Daoy (cell line): ENCODE results near the gene TSHZ1. TPM values are rescaled to one million over a fixed set of nuclear protein-coding genes. Genes with fewer than 3 reads are reported as not detected.

Experiments used
- DNase-seq: peaks from one replicate; pipeline ENCODE4 v3.0.0-alpha.2; 2015; ENCODE audit warnings: low read depth
- total RNA-seq: library from RNA; depleted of rRNA; stranded (reverse); fragments of >200 nt; shearing (Covaris generic); gene quantifications from 2 replicates; pipeline ENCODE4 v1.2.3, GENCODE V29; 2014

Gene TSHZ1
- total RNA-seq, 1 experiment from 2014 or later: 6.4 TPM

DNA sequence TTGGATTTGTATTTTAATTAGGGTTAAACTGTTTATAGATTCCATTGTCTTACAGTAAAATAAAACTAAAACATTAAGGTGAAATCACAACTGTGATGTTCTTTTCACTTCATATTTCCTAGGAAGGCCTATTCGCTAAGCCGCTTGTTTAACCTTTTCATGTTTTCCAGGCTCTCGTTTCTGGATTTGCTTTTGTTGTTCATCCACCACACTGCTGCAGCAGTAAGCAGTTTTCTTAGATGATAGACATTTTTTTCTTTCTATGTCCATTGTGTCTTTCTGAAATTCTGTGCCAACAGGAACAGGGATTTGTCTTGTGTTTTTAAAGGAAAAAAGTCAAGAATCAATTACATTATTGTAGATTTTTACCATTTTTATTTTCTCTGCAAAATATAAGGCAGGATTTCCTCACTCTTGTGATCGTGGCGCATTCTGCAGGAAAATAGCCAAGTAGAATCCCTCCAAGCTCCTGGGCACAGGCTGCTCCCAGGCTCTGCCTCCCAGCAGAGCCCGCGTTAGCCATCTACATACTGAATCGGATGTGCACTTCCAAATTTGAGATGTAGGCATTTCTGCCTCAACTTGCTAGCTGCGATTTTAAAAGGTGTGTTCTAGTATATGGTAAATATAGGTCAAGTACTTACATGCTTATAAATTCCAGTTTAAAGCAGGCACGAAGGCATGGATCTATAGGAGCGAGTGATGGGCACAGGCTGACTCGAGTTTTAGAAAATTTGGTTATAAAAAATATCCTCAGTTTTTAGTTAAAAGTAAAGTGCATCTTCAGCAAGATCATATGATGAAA, 10.2 kb downstream of the TSHZ1 start:
- DNase-seq: no peak

GRCh38 chr18:75221397-75221796, 10.8 kb downstream of the TSHZ1 start:
- no peak for DNase-seq

DNA sequence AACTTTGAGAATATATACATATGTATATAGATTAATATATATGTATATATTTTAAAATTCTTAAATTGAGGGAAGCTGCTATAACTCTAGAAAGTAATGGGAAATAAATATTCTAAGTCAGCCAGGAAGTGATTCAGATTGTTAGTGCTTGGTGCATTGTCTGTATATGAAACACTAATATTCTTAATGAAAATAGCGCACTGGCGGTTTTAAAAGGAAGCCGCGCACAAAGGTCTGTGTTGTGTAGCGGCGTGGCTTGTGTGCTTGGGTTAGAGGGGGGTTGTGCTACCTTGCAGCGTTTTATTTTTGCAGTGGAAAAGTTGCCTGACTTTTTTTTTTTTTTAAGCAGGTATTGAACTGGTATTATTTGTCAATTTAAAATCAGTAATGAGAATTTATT, 11.3 kb downstream of the TSHZ1 start:
- no peak for DNase-seq

GRCh38 chr18:75222407-75222806, 11.8 kb downstream of the TSHZ1 start:
- DNase-seq: no peak

GRCh38 chr18:75223687-75224347, 13.2 kb downstream of the TSHZ1 start:
- DNase-seq: no peak

DNA sequence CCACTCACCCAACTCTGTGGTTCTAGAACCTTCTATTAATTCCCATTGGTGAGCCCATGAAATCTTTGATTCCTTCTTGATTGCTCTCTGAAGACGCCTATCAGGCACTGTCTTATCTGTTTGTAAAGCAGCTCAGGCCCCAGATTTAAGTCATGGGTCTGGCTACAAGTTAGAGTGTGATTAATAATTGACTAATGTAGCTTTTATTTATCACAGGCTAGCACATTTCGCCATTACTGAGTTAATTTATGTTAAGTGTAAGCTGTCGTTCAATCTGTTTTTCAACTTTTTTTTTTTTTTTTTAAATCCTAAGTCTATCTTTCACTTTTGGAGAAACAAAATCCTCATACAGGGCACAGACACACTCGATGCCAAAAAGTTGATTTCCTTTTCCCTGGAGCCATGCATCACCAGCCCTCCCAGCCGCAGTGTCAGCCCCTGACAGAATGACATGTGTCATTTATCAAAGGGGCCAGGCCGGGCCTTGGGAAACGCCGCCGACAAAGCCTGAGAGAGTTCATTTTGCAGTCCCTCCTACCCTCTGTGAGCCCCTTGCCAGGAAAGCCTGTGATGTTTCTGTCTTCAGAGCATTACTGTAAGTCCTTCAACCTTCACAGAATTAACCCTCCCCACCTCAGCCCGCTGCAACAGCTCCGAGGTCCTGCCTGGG, 15.8 kb downstream of the TSHZ1 start:
- no peak for DNase-seq

- no peak for DNase-seq
Measured at GRCh38 chr18:75226956-75227316, 16.3 kb downstream of the TSHZ1 start.

DNA sequence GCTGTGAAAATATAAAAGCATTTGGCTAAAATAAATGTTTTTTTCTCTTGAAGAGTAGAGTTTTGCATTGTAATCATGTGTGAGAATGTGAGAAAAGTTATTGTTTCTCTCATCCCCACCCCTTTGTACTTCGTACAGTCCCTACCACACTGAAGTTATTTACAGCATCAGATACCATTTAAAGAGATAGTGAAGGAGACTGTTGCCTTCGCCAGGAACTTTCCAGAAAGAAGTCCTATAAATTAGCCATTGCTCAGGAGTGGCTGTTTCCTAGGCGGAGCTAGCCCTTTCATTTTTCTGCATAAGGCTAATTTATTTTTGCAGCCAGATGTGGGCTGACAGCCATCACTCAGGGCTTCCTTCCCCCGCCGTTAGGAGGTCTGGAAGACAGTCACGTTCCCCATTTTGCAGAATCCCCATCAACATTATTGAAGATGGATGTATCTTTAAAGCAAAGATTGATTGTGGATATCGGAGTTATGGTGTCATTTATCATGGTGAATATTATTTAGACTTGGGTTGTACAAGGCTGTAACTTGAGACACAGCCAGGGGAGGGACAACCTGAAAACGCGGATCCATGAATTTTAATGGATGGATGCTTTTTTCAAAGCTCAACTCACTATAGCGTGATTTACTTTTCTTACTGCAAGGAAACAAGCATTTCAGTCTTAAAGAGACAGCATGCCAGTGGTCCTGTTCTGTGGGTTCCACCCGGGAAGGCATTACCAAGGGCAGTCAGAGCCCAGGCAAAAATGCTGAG, 17.1 kb downstream of the TSHZ1 start:
- DNase-seq: no peak

- no peak for DNase-seq
Measured at GRCh38 chr18:75228967-75229366, 18.4 kb downstream of the TSHZ1 start.

DNA sequence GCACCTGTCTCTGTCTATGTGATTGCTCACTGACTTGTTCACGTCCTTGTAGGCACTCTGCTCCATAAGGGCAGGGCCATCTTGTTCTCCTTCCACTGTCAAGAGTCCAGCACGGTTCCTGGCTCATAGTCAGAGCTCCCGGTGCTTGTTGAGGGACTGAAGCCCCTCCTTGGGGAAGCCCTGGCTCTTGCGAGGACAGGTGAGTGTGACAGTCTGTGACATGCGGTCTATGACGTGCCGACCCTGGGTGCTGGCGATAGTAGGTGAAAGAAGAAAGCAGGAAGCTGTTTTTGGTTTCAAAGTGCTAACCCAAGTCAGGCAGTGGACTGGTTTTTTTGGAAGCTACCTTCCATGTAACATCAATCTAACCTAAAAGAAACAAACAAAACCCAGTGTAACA, 18.8 kb downstream of the TSHZ1 start:
- no peak for DNase-seq

DNA sequence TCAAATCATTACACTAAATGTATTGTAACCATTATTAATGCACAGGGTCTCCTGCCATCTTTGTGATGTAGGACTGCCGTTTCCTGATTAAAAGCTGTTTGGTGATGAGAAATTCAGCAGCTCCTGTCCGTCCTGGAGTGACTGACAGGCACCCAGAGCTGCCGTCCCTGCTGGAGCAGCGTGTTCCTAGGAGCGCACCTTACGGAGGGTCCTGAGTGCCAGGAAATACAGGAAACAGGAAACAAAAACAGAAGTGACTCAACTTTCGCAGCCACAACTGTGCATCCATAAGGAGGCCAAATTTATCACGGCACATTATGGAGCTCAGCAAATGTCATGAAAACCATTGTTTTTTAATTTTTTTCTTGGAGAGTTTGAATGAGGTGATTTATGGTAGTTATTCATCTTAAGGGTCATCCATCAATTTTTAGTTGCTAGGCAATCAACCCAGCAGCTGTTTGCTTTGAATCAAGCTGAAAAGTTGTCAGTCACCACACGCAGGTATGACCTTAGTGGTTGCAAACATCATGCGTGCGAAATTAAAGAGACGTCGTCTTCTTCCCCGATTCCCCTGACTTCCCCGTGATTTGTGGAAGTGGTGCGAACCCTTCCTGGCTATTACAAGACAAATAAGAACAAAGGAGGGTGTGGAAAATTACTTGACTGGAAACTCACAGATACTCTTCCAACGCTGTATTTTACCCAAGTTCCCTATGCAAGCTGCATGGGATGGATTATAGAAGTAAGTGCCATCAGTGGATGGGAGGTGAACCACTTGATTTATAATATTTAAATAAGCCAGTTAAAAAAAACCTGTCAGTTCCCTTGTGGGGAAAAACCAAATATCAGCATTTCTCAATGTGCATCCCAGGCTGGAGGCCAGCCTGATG, 19.8 kb downstream of the TSHZ1 start:
- DNase-seq: peak; percentile 22

DNA sequence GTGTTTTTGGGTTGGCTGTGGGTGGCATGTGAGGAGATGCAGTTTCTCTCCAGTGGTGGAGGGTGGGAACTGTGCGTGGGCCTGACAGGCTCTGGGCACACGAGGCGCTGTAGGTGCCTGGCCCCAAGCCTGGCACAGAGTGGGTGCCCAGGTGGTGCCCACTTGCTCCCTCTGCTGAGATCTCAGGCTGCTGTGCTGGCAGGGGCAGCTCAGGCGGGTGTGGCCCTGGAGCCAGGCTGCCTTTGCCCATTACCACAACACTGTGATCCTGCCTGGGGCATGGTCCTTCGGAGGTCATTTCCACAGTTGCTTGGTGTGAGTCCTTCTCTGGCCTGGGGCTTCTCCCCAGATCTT, 20.4 kb downstream of the TSHZ1 start:
- DNase-seq: no peak

- DNase-seq: no peak
Measured at GRCh38 chr18:75234901-75235300, 24.3 kb downstream of the TSHZ1 start.

GRCh38 chr18:75235896-75236295, 25.3 kb downstream of the TSHZ1 start:
- DNase-seq: no peak

GRCh38 chr18:75238100-75238499, 27.5 kb downstream of the TSHZ1 start:
- no peak for DNase-seq

- DNase-seq: no peak
Measured at GRCh38 chr18:75238786-75239185, 28.2 kb downstream of the TSHZ1 start.

DNA sequence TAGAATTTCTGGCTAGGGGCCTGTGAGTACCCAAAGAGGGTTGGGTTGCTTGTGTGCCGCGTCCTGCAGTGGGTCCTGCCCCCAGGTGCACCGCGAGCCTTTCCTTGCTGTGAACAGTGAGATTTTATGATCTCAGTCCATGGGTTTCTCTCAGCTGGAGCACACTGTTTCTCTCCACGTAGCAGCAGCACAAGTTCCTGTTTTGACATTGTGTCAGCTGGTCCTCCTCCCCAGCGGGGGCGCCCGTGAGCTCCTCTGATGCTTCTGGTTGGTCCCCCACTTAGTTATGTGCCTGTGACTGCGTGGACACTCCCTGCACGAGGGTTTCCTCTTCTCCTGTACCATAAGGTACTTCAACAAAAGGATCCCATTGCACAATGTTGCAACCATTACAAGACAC, 29.8 kb downstream of the TSHZ1 start:
- no peak for DNase-seq

DNA sequence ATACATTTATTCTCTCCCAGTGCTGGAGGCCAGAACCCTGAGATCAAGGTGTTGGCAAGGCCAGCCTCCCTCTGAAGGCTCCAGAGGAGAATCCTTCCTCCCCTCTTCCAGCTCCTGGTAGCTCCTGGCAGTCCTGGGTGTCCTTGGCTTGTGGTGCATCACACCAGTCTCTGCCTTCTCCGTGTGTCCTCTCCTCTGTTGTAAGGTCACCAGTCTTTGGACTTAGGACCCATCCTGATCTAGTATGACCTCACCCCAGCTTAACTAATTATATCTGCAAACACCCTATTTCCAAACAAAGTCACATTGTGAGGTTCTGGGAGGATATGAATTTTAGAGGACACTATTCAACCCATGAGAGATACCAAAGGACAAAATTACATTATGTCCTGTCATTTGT, 31.1 kb downstream of the TSHZ1 start:
- DNase-seq: no peak

DNA sequence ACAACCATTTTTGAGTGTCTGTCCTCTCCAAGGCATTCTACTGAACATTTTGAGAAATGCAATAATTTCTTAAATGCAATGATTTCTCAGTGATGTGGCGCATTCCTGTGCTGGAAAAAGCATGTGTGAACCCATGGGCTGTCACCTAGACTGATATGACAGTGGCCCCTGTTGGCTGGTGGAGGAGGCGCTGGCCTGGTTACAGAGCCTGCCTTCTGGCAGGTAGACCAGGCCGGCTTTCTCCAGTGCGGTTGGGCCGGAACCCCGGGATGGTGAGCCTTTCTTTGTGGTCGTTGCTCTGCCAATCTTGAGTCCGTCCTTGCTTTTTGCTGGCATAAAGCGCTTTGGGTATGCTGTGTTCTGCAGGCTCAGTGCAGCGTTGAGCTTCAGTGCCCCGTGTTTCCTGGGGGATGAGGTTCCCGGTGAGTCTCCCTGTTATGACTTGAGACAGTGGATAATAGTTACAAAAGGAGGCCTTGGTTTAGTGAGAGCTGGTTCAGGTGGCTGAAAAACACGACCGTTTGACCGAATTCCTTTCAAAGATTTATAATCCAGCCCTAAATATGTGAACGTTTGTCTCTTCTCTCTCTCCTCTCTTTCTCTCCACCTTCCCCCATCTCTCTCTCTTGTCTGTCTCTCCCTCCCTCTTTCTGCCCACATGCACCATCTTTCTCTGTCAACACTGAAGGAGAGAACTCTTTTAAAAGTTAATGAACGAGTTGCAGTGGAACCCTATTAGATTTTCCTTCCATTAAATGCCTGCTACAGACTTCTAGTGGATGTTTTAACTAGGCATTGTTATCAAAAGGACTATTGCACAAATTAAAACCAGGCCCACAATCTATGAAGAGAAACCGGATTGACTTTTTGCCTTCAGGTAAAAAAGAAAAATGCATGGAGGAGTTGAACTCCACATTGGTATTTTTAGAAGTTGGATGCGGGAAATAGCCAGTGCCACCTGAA, 34.0 kb downstream of the TSHZ1 start:
- DNase-seq: no peak
